T-helper 17 cell (primary cell): ENCODE data around the gene ZNF439. TPM values are rescaled to one million over a fixed set of nuclear protein-coding genes. Genes with fewer than 3 reads are reported as not detected.

Source experiments
- total RNA-seq, 4 donors: library from RNA in 2 of 4; stranded (reverse) in 2 of 4; gene quantifications; one replicate each; pipeline ENCODE4 v1.2.3 and lab custom pipeline; 2022 to 2026

ZNF439 gene
- total RNA-seq, 2 donors from 2014 or later: 4.5 to 8.4 TPM

Other genes starting within 250 kb of the ZNF439 start
- 1 to 10 TPM; 1.7 to 2.4 TPM for gene ZNF823, start 109.8 kb upstream of the ZNF439 start, total RNA-seq
- gene ZNF441, start 81.7 kb upstream of the ZNF439 start, total RNA-seq: 1 to 10 TPM; 3.3 to 4.6 TPM
- under 1 TPM; 0.26 to 0.60 TPM for gene ZNF491, start 50.2 kb upstream of the ZNF439 start, total RNA-seq
- 1 to 10 TPM; 7.9 to 9.5 TPM for gene ZNF440, start 34.5 kb upstream of the ZNF439 start, total RNA-seq
- gene ZNF69, start 39.1 kb downstream of the ZNF439 start, total RNA-seq: 1 to 10 TPM; 2.3 to 2.4 TPM
- 10 to 100 TPM; 14.3 to 18.7 TPM for gene ZNF700, start 76.4 kb downstream of the ZNF439 start, total RNA-seq
- gene ZNF763, start 116.3 kb downstream of the ZNF439 start, total RNA-seq: 1 to 10 TPM; 1.5 to 1.7 TPM
- 1 to 10 TPM in 1 of 2 donors, under 1 TPM in 1; 0.85 to 1.3 TPM for gene ZNF433, start 187.0 kb downstream of the ZNF439 start, total RNA-seq
- gene ZNF878, start 204.2 kb downstream of the ZNF439 start, total RNA-seq: not detected
- 1 to 10 TPM; 4.7 to 9.7 TPM for gene ZNF844, start 216.0 kb downstream of the ZNF439 start, total RNA-seq